ENCODE data around the gene B4GALNT3.

Gene B4GALNT3

GRCh38 chr12:454833-455232 lies 4.9 kb upstream of the B4GALNT3 start:
- H3K27me3 ChIP-seq (ENCODE audit: insufficient read depth, low read length): peaks cover 14% of the 10 kb centered on the region
- no peaks in the 10 kb centered on the region for H3K9me2 ChIP-seq (ENCODE audit: low read depth, low read length)
- H3K9ac ChIP-seq (ENCODE audit: low read length): no peak overlapping the region
- no peak overlapping the region for H3K4me2 ChIP-seq (ENCODE audit: low read length)
- no peak overlapping the region for H3K27ac ChIP-seq (ENCODE audit: low read depth, low read length, poor library complexity, severe bottlenecking)
- no peaks in the 10 kb centered on the region for H4K20me1 ChIP-seq (ENCODE audit: insufficient read depth, low read length)
- H3K9me3 ChIP-seq (ENCODE audit: low read length): peaks cover 4% of the 10 kb centered on the region; the same call in 1 of the 2 replicates
- no peaks in the 10 kb centered on the region; the same call in 1 of the 2 replicates for H3F3A ChIP-seq (ENCODE audit: insufficient read depth, low read length)
- peaks cover 7% of the 10 kb centered on the region for H3K4me1 ChIP-seq (ENCODE audit: insufficient read depth, low read length, severe bottlenecking)
- no peak overlapping the region for H2AFZ ChIP-seq (ENCODE audit: low read length)
- no peaks in the 10 kb centered on the region for H3K79me2 ChIP-seq (ENCODE audit: insufficient read depth, low read length)
- no peak for TF ChIP-seq EZH2 (IDR thresholded peaks at IDR 0.05; ENCODE audit: borderline replicate concordance, low read length)
- no peak for TF ChIP-seq CTCF (IDR thresholded peaks at IDR 0.05; ENCODE audit: low read length)
- no peak overlapping the region for H3K4me3 ChIP-seq (ENCODE audit: low read depth, low read length, poor library complexity, severe bottlenecking)
- H3K36me3 ChIP-seq (ENCODE audit: insufficient read depth, low read length): no peaks in the 10 kb centered on the region

GRCh38 chr12:455821-456220 lies 3.9 kb upstream of the B4GALNT3 start:
- TF ChIP-seq EZH2 (IDR thresholded peaks at IDR 0.05; ENCODE audit: borderline replicate concordance, low read length): no peak
- no peak for TF ChIP-seq CTCF (IDR thresholded peaks at IDR 0.05; ENCODE audit: low read length)
- Histone ChIP-seq H3F3A (ENCODE audit: insufficient read depth, low read length) (no peaks in the 10 kb centered on the region; the same call in 1 of the 2 replicates), H3K27me3 (ENCODE audit: insufficient read depth, low read length) (peaks cover 14% of the 10 kb centered on the region), H3K9me3 (ENCODE audit: low read length) (peaks cover 4% of the 10 kb centered on the region; the same call in 1 of the 2 replicates), H3K4me2 (ENCODE audit: low read length) (no peak overlapping the region), H3K36me3 (ENCODE audit: insufficient read depth, low read length) (no peaks in the 10 kb centered on the region), H3K27ac (ENCODE audit: low read depth, low read length, poor library complexity, severe bottlenecking) (no peak overlapping the region), H2AFZ (ENCODE audit: low read length) (no peak overlapping the region), H3K4me3 (ENCODE audit: low read depth, low read length, poor library complexity, severe bottlenecking) (no peak overlapping the region), H3K79me2 (ENCODE audit: insufficient read depth, low read length) (no peaks in the 10 kb centered on the region), H3K4me1 (ENCODE audit: insufficient read depth, low read length, severe bottlenecking) (peaks cover 12% of the 10 kb centered on the region), H4K20me1 (ENCODE audit: insufficient read depth, low read length) (no peaks in the 10 kb centered on the region), H3K9ac (ENCODE audit: low read length) (no peak overlapping the region), H3K9me2 (ENCODE audit: low read depth, low read length) (no peaks in the 10 kb centered on the region)

GRCh38 chr12:457676-458075 lies 2.1 kb upstream of the B4GALNT3 start:
- Histone ChIP-seq H3K4me1 (ENCODE audit: insufficient read depth, low read length, severe bottlenecking) (peaks cover 14% of the 10 kb centered on the region), H3K4me3 (ENCODE audit: low read depth, low read length, poor library complexity, severe bottlenecking) (no peak overlapping the region)

More at GRCh38 chr12:457676-458075, 2.1 kb upstream of the B4GALNT3 start:
- H3K27ac ChIP-seq (ENCODE audit: low read depth, low read length, poor library complexity, severe bottlenecking): no peak overlapping the region
- H3K9me2 ChIP-seq (ENCODE audit: low read depth, low read length): no peaks in the 10 kb centered on the region
- no peak overlapping the region for H3K4me2 ChIP-seq (ENCODE audit: low read length)
- H2AFZ ChIP-seq (ENCODE audit: low read length): no peak overlapping the region
- peaks cover 1% of the 10 kb centered on the region; the same call in 1 of the 2 replicates for H3K9me3 ChIP-seq (ENCODE audit: low read length)
- H3K27me3 ChIP-seq (ENCODE audit: insufficient read depth, low read length): peaks cover 16% of the 10 kb centered on the region
- no peak overlapping the region for H3K9ac ChIP-seq (ENCODE audit: low read length)
- no peaks in the 10 kb centered on the region; the same call in 1 of the 2 replicates for H3F3A ChIP-seq (ENCODE audit: insufficient read depth, low read length)
- no peaks in the 10 kb centered on the region for H3K79me2 ChIP-seq (ENCODE audit: insufficient read depth, low read length)
- TF ChIP-seq EZH2 (IDR thresholded peaks at IDR 0.05; ENCODE audit: borderline replicate concordance, low read length) (no peak), CTCF (IDR thresholded peaks at IDR 0.05; ENCODE audit: low read length) (no peak)
- no peaks in the 10 kb centered on the region for H3K36me3 ChIP-seq (ENCODE audit: insufficient read depth, low read length)
- no peaks in the 10 kb centered on the region for H4K20me1 ChIP-seq (ENCODE audit: insufficient read depth, low read length)

All from OCI-LY1 (cell line).